ENCODE data around the gene CTAGE9.

CTAGE9 gene

DNA sequence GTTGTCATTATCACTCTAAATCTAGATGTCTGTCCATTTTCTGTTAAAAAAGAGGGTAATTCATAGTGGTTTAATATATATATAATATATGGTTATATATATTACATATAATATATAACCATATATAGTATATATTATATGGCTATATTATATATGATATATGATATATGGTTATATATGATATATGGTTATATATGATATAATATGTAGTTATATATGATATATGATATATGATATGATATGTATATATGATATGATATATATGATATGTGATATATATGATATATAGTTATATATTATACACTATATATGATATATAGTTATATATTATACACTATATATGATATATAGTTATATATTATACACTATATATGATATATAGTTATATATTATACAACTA lies 18.2 kb downstream of the CTAGE9 start:
- Histone ChIP-seq H3K27me3 (ENCODE audit: insufficient read depth, low read length, poor library complexity, severe bottlenecking) (peaks cover 6% of the 10 kb centered on the region), H3K79me2 (ENCODE audit: insufficient read depth, low read length) (no peaks in the 10 kb centered on the region), H3K4me1 (ENCODE audit: insufficient read depth, low read length, poor library complexity, severe bottlenecking) (no peaks in the 10 kb centered on the region), H3K9ac (ENCODE audit: low read depth, low read length, poor library complexity, severe bottlenecking) (no peak overlapping the region), H3K4me3 (ENCODE audit: low read length, poor library complexity, severe bottlenecking) (no peak overlapping the region), H2AFZ (ENCODE audit: low read length) (no peak overlapping the region), H3K4me2 (ENCODE audit: low read depth, low read length, poor library complexity, severe bottlenecking) (no peak overlapping the region), H3K9me2 (replicated peaks; ENCODE audit: low read depth, low read length) (no peaks in the 10 kb centered on the region), H3K9me3 (ENCODE audit: insufficient read depth, low read depth, low read length) (no peaks in the 10 kb centered on the region), H3K36me3 (ENCODE audit: insufficient read depth, low read length) (no peaks in the 10 kb centered on the region), H4K20me1 (ENCODE audit: insufficient read depth, low read length, poor library complexity, severe bottlenecking) (no peaks in the 10 kb centered on the region), H3F3A (ENCODE audit: low read depth) (no peaks in the 10 kb centered on the region; the same call in 1 of the 2 replicates)
- TF ChIP-seq EZH2phosphoT487 (IDR thresholded peaks at IDR 0.05; ENCODE audit: borderline replicate concordance) (no peak), CTCF (conservative IDR thresholded peaks at IDR 0.05; ENCODE audit: low read length) (no peak)

DNA sequence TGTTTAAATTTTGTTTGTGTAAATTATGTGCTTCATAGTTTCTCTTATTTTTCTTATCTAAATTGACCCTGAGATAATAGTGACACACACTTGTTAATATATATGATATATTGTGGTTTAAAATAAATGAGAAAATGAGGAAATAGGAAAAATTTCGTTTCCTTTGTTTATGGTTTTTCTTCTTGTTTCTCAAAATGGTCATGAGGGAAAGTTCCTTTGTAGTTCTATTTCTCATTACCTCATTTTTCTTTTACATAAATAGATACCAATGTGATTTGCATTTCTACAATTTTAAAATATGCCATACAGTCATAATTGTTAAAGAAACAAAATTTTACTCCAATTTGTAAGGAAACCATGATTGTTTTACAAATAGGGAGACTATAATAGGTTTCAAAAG lies 18.8 kb downstream of the CTAGE9 start:
- no peaks in the 10 kb centered on the region for H3K79me2 ChIP-seq (ENCODE audit: insufficient read depth, low read length)
- peaks cover 6% of the 10 kb centered on the region for H3K27me3 ChIP-seq (ENCODE audit: insufficient read depth, low read length, poor library complexity, severe bottlenecking)
- H3K4me2 ChIP-seq (ENCODE audit: low read depth, low read length, poor library complexity, severe bottlenecking) = no peak overlapping the region
- H3K4me3 ChIP-seq (ENCODE audit: low read length, poor library complexity, severe bottlenecking) = no peak overlapping the region
- TF ChIP-seq CTCF (conservative IDR thresholded peaks at IDR 0.05; ENCODE audit: low read length) (no peak), EZH2phosphoT487 (IDR thresholded peaks at IDR 0.05; ENCODE audit: borderline replicate concordance) (no peak)
- no peaks in the 10 kb centered on the region for H3K36me3 ChIP-seq (ENCODE audit: insufficient read depth, low read length)
- no peaks in the 10 kb centered on the region; the same call in 1 of the 2 replicates for H3F3A ChIP-seq (ENCODE audit: low read depth)
- H3K9ac ChIP-seq (ENCODE audit: low read depth, low read length, poor library complexity, severe bottlenecking) = no peak overlapping the region
- H3K9me2 ChIP-seq (replicated peaks; ENCODE audit: low read depth, low read length) = no peaks in the 10 kb centered on the region
- no peaks in the 10 kb centered on the region for H4K20me1 ChIP-seq (ENCODE audit: insufficient read depth, low read length, poor library complexity, severe bottlenecking)
- no peaks in the 10 kb centered on the region for H3K9me3 ChIP-seq (ENCODE audit: insufficient read depth, low read depth, low read length)
- H2AFZ ChIP-seq (ENCODE audit: low read length) = no peak overlapping the region
- H3K4me1 ChIP-seq (ENCODE audit: insufficient read depth, low read length, poor library complexity, severe bottlenecking) = no peaks in the 10 kb centered on the region

DNA sequence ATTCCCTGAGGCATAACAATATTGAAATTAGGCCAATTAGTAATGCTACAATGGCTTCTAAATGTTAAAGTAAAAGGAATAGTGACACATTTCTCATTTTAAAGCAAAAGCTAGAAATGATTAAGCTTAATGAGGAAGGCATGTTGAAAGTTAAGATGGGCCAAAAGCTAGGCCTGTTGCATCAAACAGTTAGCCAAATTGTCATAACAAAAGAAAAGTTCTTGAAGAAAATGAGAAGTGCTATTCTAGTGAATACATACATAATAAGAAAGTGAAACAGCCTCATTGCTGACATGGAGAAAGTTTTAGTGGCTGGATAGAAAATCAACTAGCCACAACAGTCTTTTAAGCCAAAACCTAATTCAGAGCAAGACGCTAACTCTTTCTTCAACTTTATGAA lies 22.5 kb downstream of the CTAGE9 start:
- Histone ChIP-seq H3K9ac (ENCODE audit: low read depth, low read length, poor library complexity, severe bottlenecking) (no peak overlapping the region), H3K36me3 (ENCODE audit: insufficient read depth, low read length) (no peaks in the 10 kb centered on the region), H2AFZ (ENCODE audit: low read length) (no peak overlapping the region), H3K27me3 (ENCODE audit: insufficient read depth, low read length, poor library complexity, severe bottlenecking) (no peaks in the 10 kb centered on the region), H3K9me2 (replicated peaks; ENCODE audit: low read depth, low read length) (no peaks in the 10 kb centered on the region), H3K4me1 (ENCODE audit: insufficient read depth, low read length, poor library complexity, severe bottlenecking) (no peaks in the 10 kb centered on the region), H3K4me3 (ENCODE audit: low read length, poor library complexity, severe bottlenecking) (no peak overlapping the region), H3K9me3 (ENCODE audit: insufficient read depth, low read depth, low read length) (no peaks in the 10 kb centered on the region), H4K20me1 (ENCODE audit: insufficient read depth, low read length, poor library complexity, severe bottlenecking) (no peaks in the 10 kb centered on the region), H3K79me2 (ENCODE audit: insufficient read depth, low read length) (no peaks in the 10 kb centered on the region), H3F3A (ENCODE audit: low read depth) (no peaks in the 10 kb centered on the region; the same call in 1 of the 2 replicates), H3K4me2 (ENCODE audit: low read depth, low read length, poor library complexity, severe bottlenecking) (no peak overlapping the region)
- TF ChIP-seq CTCF (conservative IDR thresholded peaks at IDR 0.05; ENCODE audit: low read length) (no peak), EZH2phosphoT487 (IDR thresholded peaks at IDR 0.05; ENCODE audit: borderline replicate concordance) (no peak)
